Subcutaneous adipose tissue (tissue), 4 donors: ENCODE measurements around the gene EMD. TPM values are rescaled to one million over a fixed set of nuclear protein-coding genes. Genes with fewer than 3 reads are reported as not detected.

Experiments
- total RNA-seq, 4 donors: library from RNA; depleted of rRNA; stranded (reverse); fragments of >200 nt; gene quantifications; one replicate each; pipeline ENCODE4 v1.1.0, GENCODE V29; 2016
- TF ChIP-seq, protein P1 (sequence below): fragments of 450-650 bp; IDR thresholded peaks from one replicate; pipeline ENCODE4 v1.5.1; 2016; ENCODE audit warnings: low read depth, mild to moderate bottlenecking, control low read depth, antibody characterized with exemption, moderate library complexity

The EMD gene
- total RNA-seq, 4 donors from 2014 or later, result 27.6 to 37.9 (median 30.2) TPM

DNA sequence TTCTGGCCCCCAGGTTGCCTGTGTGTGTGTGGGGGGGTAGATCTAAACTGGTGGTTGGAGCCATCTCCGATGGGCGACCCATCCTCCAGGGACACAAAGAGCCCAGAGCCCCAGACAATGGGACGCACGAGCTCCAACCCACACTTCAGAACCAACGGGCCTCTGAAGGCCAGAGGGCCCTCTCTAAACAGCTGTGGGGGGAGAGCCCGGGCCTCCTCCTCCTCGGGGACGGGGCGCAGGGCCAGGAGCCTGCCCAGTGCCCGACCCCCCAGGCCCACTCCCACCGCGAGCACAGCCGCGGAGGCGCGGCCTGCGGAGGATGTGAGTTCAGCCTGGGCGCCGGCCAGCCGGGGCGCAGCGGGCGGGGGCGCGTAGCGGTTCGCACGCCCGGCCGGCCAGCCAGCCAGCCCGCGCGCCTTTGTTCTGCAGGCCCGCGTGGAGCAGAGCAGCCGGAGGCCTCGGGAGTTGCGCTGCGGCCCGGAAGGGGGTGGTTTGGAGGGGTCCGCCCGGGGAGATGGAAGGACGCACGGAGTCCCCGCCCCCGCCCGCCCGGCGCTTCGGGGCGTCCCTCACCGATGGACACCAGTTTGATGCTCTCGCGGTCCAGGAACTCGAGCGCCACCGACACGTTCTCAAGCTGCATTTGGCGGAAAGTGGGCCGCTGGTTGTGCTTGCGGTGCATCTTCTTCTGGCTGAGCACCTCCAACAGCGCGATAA is 8.6 kb upstream of the EMD start:
- TF ChIP-seq, protein P1, sequence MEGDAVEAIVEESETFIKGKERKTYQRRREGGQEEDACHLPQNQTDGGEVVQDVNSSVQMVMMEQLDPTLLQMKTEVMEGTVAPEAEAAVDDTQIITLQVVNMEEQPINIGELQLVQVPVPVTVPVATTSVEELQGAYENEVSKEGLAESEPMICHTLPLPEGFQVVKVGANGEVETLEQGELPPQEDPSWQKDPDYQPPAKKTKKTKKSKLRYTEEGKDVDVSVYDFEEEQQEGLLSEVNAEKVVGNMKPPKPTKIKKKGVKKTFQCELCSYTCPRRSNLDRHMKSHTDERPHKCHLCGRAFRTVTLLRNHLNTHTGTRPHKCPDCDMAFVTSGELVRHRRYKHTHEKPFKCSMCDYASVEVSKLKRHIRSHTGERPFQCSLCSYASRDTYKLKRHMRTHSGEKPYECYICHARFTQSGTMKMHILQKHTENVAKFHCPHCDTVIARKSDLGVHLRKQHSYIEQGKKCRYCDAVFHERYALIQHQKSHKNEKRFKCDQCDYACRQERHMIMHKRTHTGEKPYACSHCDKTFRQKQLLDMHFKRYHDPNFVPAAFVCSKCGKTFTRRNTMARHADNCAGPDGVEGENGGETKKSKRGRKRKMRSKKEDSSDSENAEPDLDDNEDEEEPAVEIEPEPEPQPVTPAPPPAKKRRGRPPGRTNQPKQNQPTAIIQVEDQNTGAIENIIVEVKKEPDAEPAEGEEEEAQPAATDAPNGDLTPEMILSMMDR, result no peak

DNA sequence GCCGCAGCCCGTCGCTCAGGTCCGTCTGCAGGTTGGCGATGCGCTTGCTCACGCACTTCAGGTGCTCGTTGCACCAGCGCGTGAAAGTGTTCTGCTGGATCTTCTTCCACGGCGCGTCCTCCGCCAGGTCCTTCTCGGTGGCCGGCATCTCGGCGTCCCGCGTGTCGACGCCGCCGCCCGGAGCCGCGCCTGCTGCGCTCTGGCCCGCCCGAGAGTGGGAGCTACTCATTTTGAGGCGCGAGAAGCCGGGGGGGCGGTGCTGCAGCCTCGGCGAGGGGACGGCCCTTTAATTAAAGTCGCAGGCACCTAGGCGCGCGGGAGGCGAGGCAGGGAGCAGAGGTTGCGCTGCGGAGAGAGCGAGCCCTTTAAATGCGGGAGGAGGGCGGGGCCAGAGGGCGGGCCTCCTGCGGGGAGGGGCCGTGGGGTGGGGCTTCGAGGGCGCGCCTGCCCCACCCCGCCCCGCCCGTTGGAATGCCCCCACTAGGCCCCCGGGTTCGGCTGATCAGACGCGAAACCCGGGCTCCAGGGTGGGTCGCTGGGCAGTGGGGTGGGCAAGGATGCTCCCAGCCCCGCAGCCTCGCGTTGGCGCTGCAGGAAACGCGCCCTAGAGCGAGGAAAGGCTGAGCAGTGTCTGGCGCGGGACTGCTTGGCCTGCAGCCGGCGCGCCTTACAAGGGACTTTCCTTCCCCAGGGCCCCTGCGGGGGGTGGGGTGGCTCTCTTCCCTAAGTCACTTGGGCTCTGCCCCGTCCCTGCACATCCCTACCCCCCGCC is 7.9 kb upstream of the EMD start:
- TF ChIP-seq, protein P1, result no peak

DNA sequence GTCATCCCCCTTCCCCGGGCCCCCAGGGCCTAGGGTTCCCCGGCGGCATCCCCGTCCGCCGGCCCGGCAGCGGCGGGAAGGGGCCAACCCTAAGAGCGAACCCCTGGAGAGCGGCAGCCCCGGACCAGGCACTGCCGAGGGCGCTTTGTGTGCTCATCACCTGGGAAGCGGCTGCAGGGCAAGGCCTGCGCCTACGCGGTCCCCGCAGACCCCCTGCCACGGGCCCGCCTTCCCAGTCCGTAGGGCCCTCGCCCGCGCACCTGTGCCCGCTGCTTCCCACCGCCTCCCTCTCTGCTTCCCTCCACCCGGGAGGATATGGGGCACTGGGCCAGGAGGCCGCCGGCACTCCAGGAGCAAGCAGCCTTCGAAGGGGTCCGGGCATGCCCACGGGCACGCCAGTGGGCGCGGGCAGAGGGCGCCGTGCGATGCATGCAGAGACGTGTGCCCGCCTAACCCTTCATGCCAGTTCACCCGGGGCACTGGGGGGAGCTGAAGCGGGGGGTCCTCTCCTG is 7.2 kb upstream of the EMD start:
- TF ChIP-seq, protein P1, result no peak

DNA sequence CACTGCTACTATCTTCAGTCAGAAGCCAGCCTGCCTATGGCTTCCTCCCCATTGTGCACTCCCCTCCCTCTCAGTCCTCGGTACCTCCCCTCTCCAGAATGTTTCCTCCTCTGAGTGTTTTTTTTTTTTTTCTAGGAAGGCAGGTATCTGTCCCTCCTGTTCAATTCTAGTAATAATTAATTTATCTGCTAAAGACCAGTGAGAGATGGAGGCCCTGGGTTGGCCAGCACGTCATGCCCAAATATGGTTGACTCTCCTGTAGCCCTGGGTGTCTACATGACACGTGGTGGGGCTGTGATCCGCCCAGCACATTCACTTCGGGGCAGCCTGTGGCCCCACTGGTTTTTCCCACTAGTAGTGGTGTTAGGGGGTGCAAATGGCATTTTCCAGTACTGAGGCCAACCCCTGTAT is 6.5 kb upstream of the EMD start:
- TF ChIP-seq, protein P1, result no peak

DNA sequence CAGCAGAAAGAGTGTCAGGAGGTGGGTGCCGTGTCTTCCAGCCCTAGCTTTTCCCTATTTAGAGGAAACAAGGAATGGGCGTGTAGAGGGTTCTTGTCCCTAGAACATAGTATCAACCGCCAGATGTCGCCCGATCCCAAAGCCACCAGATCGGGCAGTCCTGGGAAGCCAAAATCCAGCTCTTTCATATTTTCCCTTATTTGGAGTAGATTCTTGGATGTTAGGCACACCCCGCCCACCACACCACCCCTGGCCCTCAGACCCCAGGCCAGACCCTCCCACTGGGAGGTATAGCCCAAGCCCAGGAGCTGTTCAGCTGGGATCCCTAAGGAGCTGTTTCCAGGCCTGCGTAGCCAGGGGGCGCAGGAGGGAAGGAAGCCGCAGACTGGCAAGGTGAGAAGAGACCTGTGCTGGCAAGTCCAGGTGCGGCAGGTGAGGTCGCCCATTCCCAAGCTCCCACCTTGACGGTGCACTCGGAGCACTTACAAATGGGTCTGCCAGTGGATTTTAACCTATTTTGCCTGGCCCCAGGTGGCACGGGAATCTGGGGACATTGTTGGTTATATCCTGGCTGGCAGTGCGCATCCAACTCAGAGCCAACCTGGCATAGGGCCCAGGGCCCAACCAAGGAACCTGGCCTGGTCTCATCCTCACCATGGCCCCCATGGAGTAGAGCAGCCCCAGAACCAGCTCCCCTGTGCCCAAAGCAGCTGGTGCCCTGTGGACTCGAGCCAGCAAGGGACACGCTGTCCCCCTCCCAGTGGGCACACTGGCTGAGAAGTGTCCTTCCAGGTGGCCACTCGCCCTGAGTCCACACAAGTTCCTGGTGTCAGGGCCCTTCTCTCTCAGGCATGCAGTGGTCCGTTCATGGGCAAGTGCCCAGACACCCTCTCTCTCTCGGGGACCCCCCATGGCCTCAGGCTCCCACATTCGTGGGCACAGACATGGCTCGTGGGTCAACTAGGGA is 5.5 kb upstream of the EMD start:
- TF ChIP-seq, protein P1, result no peak

DNA sequence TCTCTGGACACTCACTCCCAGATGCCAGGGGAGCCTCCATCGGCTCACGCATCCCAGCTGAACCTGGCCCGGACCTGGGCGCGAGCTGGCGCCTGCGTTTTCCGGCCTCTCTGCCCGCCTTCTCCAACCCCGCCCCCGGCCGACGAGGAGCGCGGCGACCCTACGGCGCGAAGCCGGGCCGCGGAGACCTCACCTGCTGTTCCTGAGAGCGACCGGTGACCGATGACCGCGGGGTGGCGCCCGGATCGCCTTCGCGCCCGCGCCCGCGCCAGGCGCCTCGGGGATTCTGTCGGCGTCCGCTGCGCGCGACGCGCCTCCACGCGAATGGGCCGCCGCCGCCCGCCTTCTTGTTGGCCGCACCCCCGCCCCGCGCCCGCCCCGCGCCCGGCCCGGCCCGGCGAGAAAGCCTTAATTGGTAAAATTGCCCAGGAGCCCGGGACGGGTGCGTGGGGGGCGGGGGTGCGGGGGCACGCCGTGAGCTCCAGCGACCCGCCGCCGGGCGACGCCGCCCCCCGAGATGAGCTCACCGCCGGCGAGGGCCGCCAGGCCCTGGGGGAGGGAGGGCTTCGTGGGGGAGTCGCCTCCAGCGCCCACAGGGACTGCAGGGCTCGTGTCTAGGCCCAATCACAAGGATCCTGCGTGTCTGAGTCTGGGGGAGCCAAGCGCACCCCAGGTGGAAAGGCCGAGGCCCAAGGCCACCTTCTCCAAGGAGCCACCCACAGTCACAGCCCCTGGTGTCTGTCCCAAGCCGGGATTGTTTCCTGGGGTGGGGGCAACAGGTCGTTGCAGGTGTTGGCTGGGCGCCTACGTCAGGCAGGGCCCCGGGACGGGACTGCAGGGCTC is 4.6 kb upstream of the EMD start, which contains the start of gene FLNA:
Gene FLNA, minus strand, starts transcription at position 322 of the 843 bp plus-strand sequence. CDS start 3,389 bp downstream, outside the sequence.
- TF ChIP-seq, protein P1, result no peak
